ENCODE data around the gene MND1. TPM values are rescaled to one million over a fixed set of nuclear protein-coding genes. Genes with fewer than 3 reads are reported as not detected.

Gene MND1
- total and polyA plus RNA-seq, 2 of the 8 experiments (the other 6 are each of a cell fraction or from before 2014, with no cell fraction given) = 4.4 to 26.2 TPM

GRCh38 chr4:153385784-153386183, 41.3 kb downstream of the MND1 start:
- no peak overlapping the region for H2BK12ac ChIP-seq (ENCODE audit: low read depth, low read length)
- TF ChIP-seq ZNF274 (IDR thresholded peaks at IDR 0.05; ENCODE audit: borderline replicate concordance, extremely low read depth, low read length) = no peak
- no peak for TF ChIP-seq YY1 (IDR thresholded peaks at IDR 0.05; ENCODE audit: low read depth, low read length)
- no peak for TF ChIP-seq CTBP2 (IDR thresholded peaks at IDR 0.05; ENCODE audit: borderline replicate concordance, insufficient read depth, insufficient read length, low read length)
- no peak for TF ChIP-seq POU5F1 (IDR thresholded peaks at IDR 0.05; ENCODE audit: low read depth, low read length)
- TF ChIP-seq MAX (IDR thresholded peaks at IDR 0.05) = no peak
- TF ChIP-seq EZH2 (IDR thresholded peaks at IDR 0.05; ENCODE audit: low read depth, low read length, severe bottlenecking) = no peak
- H3K14ac ChIP-seq (ENCODE audit: insufficient read length) = no peak overlapping the region
- H3K18ac ChIP-seq (ENCODE audit: extremely low read depth, low read length) = no peak overlapping the region
- CTCF ChIA-PET (ENCODE audit: partially characterized antibody) = no interaction called here
- H3K27me3 ChIP-seq (replicated peaks in 1 of 4; ENCODE audit: control insufficient read depth in 3 of 4, extremely low read depth in 1 of 4, insufficient read depth in 3 of 4, low read length in 3 of 4) = no peaks in the 10 kb centered on the region
- no peaks in the 10 kb centered on the region for H3K79me2 ChIP-seq (ENCODE audit: control insufficient read depth in 1 of 2, insufficient read depth in 2 of 2, low read length in 2 of 2)
- no peaks in the 10 kb centered on the region for H3K4me1 ChIP-seq (replicated peaks in 1 of 4; ENCODE audit: control insufficient read depth in 3 of 4, insufficient read depth in 4 of 4, low read length in 3 of 4)
- DNase-seq (ENCODE audit: low read depth in 1 of 2, low spot score in 2 of 2) (no peak), FAIRE-seq (no peak)
- H3K23ac ChIP-seq (ENCODE audit: insufficient read length) = no peak overlapping the region
- no peak overlapping the region for H2BK120ac ChIP-seq (replicated peaks; ENCODE audit: low read depth, low read length)
- no peak overlapping the region for H2BK20ac ChIP-seq (ENCODE audit: low read length)
- H4K5ac ChIP-seq (ENCODE audit: insufficient read length, low read depth, low read length) = no peak overlapping the region
- H3K79me1 ChIP-seq (ENCODE audit: low read depth, low read length) = no peaks in the 10 kb centered on the region
- no peak overlapping the region for H3K4me3 ChIP-seq (ENCODE audit: extremely low read depth in 1 of 4, insufficient read depth in 2 of 4, low read depth in 3 of 4, low read length in 4 of 4)
- H3K4ac ChIP-seq (replicated peaks; ENCODE audit: insufficient read length, low read depth, low read length) = no peak overlapping the region
- no peak overlapping the region for H4K8ac ChIP-seq (ENCODE audit: extremely low read depth, insufficient read depth, low read length)
- H2AK5ac ChIP-seq (ENCODE audit: low read depth, low read length) = no peak overlapping the region
- H3K36me3 ChIP-seq (ENCODE audit: control insufficient read depth in 2 of 4, insufficient read depth in 4 of 4, low read length in 3 of 4) = no peaks in the 10 kb centered on the region
- H3K4me2 ChIP-seq (ENCODE audit: insufficient read depth in 1 of 2, low read depth in 2 of 2, low read length in 2 of 2) = no peak overlapping the region
- WGBS, 2 experiments (ENCODE audit: extremely low coverage in 1 of 2, insufficient coverage in 1 of 2, insufficient read length in 1 of 2, insufficient replicate concordance in 2 of 2, low coverage in 1 of 2, low lambda C conversion rate in 2 of 2, missing lambda C conversion rate in 1 of 2) = 89% methylated on average over 2 of the region's 2 CpGs; no CpG with 5 or more reads in 1 of the 2 experiments
- POLR2A ChIA-PET (ENCODE audit: partially characterized antibody) = no interaction called here
- no peak overlapping the region for H3K27ac ChIP-seq (ENCODE audit: low read depth, low read length)
- no peak overlapping the region for H4K91ac ChIP-seq (replicated peaks; ENCODE audit: insufficient read length, low read length)
- H3K9me3 ChIP-seq (ENCODE audit: insufficient read depth in 2 of 2, low read depth in 1 of 2, low read length in 1 of 2) = no peaks in the 10 kb centered on the region
- no peak overlapping the region for H3K9ac ChIP-seq (replicated peaks in 1 of 4; ENCODE audit: extremely low read depth in 1 of 4, low read depth in 3 of 4, low read length in 3 of 4)
- no peaks in the 10 kb centered on the region for H4K20me1 ChIP-seq (replicated peaks in 1 of 2; ENCODE audit: control insufficient read depth in 1 of 2, insufficient read depth in 2 of 2, low read length in 2 of 2)
- no peak overlapping the region for H2BK5ac ChIP-seq (ENCODE audit: low read depth, low read length)
- no peak overlapping the region for H2BK15ac ChIP-seq (ENCODE audit: low read length)
- no peaks in the 10 kb centered on the region; the same call in 1 of the 2 replicates for H3K23me2 ChIP-seq (ENCODE audit: low read depth, low read length)
- no peak overlapping the region for H2AFZ ChIP-seq (ENCODE audit: low read length)
- no peak overlapping the region for H3K56ac ChIP-seq (replicated peaks; ENCODE audit: insufficient read length, low read depth, low read length)

All from H1 (cell line).